ENCODE measurements around the gene LRRC41. TPM values are rescaled to one million over a fixed set of nuclear protein-coding genes. Genes with fewer than 3 reads are reported as not detected.
"Not testable (repeated sequence)": the region's sequence is repeated elsewhere in the genome, so short reads cannot be mapped to it uniquely, and the experiment has no call there.

LRRC41 gene, protein sequence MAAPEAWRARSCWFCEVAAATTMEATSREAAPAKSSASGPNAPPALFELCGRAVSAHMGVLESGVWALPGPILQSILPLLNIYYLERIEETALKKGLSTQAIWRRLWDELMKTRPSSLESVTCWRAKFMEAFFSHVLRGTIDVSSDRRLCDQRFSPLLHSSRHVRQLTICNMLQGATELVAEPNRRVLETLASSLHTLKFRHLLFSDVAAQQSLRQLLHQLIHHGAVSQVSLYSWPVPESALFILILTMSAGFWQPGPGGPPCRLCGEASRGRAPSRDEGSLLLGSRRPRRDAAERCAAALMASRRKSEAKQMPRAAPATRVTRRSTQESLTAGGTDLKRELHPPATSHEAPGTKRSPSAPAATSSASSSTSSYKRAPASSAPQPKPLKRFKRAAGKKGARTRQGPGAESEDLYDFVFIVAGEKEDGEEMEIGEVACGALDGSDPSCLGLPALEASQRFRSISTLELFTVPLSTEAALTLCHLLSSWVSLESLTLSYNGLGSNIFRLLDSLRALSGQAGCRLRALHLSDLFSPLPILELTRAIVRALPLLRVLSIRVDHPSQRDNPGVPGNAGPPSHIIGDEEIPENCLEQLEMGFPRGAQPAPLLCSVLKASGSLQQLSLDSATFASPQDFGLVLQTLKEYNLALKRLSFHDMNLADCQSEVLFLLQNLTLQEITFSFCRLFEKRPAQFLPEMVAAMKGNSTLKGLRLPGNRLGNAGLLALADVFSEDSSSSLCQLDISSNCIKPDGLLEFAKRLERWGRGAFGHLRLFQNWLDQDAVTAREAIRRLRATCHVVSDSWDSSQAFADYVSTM
- total RNA-seq (2014; rRNA removed; shearing (Covaris generic)): 123 and 133 TPM in 2 replicates

DNA sequence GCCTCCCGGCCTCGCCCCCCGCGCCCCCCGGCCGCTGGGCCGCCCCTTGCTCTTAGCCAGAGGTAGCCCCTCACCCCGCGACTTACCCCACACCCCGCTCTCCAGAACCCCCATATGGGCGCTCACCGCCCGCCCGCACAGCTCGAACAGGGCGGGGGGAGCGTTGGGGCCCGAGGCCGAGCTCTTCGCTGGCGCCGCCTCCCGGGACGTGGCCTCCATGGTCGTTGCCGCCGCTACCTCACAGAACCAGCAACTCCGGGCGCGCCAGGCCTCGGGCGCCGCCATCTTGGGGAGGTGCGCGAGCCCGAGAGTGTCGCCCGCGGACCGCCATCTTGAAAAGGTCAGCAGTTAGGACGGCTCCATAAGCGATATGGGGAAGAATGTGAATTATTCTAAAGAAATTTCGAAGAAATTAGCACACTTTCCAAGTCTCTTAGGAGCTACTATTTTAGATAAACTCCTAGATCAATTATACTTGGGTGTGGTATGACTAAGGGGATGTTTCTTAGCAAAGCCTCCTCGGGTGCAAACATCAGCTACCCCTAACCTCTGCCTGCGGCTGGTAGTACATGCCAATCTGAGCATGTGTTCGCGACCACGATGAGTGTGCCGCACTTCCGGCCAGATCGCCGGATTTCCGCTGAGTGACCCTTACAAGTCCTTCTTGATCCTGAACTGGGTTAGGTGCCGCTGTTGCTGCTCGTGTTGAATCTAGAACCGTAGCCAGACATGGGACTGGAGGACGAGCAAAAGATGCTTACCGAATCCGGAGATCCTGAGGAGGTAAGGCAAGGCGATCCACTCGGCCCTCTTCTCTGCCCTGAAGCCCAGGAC, at the start of gene LRRC41, which contains the start of gene UQCRH:
Gene LRRC41, minus strand, starts transcription at position 579 of the 834 bp plus-strand sequence. Its CDS starts 294 bp downstream, at position 285.
Gene UQCRH, plus strand, starts transcription at position 661 of the 834 bp plus-strand sequence. Its CDS starts 69 bp downstream, at position 730.
- DNase-seq: peak; percentile 94

DNA sequence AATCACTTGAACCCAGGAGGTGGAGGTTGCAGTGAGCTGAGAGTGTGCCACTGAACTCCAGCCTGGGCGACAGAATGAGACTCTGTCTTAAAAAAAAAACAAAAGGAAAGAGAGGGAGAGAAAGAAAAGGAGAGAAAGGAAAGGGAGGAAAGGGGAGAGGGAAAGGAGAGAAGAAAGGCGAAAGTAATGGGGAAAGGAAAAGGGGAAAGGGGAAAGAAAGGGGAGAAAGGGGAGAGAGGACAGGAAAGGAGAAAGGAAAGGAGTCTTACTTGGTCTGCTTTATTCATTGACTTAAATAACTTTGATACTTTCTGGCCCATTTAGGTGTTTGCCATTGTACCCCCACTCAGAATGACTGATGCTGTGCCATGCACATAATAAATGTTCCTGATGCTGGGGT, 48.9 kb upstream of the LRRC41 start:
- Histone ChIP-seq H3K36me3 (replicated peaks; ENCODE audit: control insufficient read depth, insufficient read depth, low read length) (peaks cover 22% of the 10 kb centered on the region), H3K4me3 (ENCODE audit: insufficient read depth, low read depth, low read length) (no peak overlapping the region), H3K27me3 (ENCODE audit: control insufficient read depth, insufficient read depth, low read length) (no peaks in the 10 kb centered on the region)
- DNase-seq: no peak

More for the DNA sequence above, at the start of gene LRRC41, which contains the start of gene UQCRH:
- no peaks in the 10 kb centered on the region; the same call in 1 of the 2 replicates for H3K36me3 ChIP-seq (replicated peaks; ENCODE audit: control insufficient read depth, insufficient read depth, low read length)
- peak within 1 kb of the TSS; percentile 98 for H3K4me3 ChIP-seq (ENCODE audit: insufficient read depth, low read depth, low read length)
- no peaks in the 10 kb centered on the region for H3K27me3 ChIP-seq (ENCODE audit: control insufficient read depth, insufficient read depth, low read length)

DNA sequence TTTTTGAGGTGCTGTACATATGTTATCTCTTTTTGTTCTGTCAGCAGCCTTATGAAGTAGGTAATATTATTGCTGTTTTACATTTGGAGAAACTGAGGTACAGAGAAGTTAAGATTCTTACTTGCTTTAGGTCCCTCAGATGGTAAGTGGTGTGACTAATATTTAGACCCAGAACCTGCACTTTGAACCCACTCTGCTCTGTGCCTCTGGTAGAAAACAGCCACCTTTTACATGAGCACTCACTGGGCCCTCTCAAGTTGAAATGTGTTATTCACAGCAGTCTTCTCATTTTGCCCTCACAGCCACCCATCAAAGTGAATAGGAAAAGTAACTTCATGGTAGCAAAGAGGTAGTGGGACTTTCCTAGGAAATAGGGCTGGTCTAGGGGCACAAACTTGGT, 41.9 kb upstream of the LRRC41 start:
- no peaks in the 10 kb centered on the region for H3K27me3 ChIP-seq (ENCODE audit: control insufficient read depth, insufficient read depth, low read length)
- DNase-seq: no peak
- no peak overlapping the region for H3K4me3 ChIP-seq (ENCODE audit: insufficient read depth, low read depth, low read length)
- peaks cover 25% of the 10 kb centered on the region for H3K36me3 ChIP-seq (replicated peaks; ENCODE audit: control insufficient read depth, insufficient read depth, low read length)

DNA sequence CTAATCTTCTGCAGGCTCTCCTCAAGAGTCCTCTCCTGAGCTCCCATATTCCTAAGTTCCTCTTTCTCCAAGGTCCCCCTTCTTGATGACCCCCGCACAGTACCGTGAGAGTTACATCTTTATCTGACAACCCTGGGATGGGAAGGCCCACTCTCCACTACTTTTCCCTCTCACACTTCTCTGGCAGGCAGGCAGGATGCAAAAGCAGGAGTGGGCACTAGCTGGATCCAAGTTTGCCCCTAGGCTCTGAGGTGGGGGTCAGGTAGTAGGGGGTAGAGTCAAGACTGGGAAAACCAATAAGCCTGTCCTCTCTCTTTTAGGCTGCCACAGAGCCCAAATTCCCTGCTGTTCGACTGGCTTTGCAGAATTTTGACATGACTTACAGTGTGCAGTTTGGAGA, 41.1 kb upstream of the LRRC41 start:
- Histone ChIP-seq H3K27me3 (ENCODE audit: control insufficient read depth, insufficient read depth, low read length) (no peaks in the 10 kb centered on the region), H3K36me3 (replicated peaks; ENCODE audit: control insufficient read depth, insufficient read depth, low read length) (peaks cover 19% of the 10 kb centered on the region), H3K4me3 (ENCODE audit: insufficient read depth, low read depth, low read length) (no peak overlapping the region)
- no peak for DNase-seq

DNA sequence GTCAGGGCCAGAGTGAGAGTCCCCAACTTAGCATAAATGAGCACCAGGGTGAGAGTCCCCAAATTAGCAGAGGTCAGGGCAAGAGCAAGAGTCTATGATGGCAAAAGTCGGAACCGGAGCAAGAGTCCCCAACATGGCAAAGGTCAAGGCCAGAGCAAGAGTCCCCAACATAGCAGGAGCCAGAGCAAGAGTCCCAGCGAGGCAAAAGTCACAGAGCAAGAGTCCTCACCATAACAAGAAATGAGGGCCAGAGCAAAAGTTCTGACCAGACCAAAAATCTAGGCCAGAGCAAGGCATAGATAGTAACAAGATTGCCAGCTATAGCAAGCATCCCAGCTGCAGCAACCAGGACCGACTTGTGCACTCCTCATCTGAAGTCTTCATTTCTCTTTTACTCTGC, 40.3 kb upstream of the LRRC41 start:
- DNase-seq: peak; percentile 1
- no peaks in the 10 kb centered on the region for H3K27me3 ChIP-seq (ENCODE audit: control insufficient read depth, insufficient read depth, low read length)
- peaks cover 18% of the 10 kb centered on the region for H3K36me3 ChIP-seq (replicated peaks; ENCODE audit: control insufficient read depth, insufficient read depth, low read length)
- H3K4me3 ChIP-seq (ENCODE audit: insufficient read depth, low read depth, low read length): no peak overlapping the region

DNA sequence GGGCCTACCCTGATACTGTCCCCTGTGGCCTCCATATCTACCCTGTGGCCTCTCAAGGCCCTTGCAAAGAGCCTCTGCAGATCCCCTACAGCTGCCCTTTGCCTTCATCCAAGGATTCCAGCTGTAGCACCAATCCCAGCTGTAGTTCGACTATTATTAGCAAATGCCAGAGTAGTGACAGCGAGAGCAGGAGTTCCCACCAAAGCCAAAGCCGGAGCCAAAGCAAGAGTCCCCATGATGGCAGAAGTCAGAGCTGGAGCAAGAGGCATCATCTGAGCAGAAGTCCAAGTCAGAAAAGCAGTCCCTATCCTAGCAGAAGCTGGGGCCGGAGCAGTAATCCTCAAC, 39.9 kb upstream of the LRRC41 start:
- H3K27me3 ChIP-seq (ENCODE audit: control insufficient read depth, insufficient read depth, low read length): no peaks in the 10 kb centered on the region
- H3K36me3 ChIP-seq (replicated peaks; ENCODE audit: control insufficient read depth, insufficient read depth, low read length): peaks cover 18% of the 10 kb centered on the region
- no peak overlapping the region for H3K4me3 ChIP-seq (ENCODE audit: insufficient read depth, low read depth, low read length)
- DNase-seq: no peak

DNA sequence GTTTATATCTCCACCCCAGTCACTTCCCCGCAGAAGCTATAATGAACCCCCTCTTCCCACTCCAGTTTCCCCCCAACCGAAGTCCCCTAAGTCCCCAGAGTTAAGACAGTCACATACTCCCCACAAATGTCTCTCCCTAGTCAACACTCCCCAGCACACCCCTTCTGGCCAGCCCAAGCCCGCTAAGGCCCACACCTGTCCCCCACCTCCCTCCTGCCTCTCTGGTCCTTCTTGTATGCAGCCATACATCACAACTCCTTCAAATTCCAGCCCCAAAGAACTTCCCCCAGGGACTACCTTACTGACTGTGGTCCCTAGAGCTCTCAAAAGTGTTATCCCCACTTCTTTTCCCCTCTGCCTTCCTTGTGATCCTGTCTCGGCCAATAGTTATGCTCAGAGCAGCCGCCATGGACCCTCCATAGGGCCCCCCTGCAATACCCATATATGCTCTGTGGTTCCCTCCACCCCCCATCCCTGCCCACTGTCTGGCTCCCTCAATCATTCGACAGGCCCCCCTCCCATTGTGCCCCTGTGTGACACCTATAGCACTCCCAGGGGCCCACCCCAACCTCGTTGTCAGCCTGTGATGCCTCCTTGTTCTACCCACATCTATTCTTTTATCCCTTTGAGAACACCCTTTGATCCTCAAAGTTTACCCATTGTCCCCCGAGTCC, 39.4 kb upstream of the LRRC41 start:
- Histone ChIP-seq H3K27me3 (ENCODE audit: control insufficient read depth, insufficient read depth, low read length) (no peaks in the 10 kb centered on the region), H3K4me3 (ENCODE audit: insufficient read depth, low read depth, low read length) (no peak overlapping the region), H3K36me3 (replicated peaks; ENCODE audit: control insufficient read depth, insufficient read depth, low read length) (peaks cover 18% of the 10 kb centered on the region)
- peak; percentile 2 for DNase-seq

DNA sequence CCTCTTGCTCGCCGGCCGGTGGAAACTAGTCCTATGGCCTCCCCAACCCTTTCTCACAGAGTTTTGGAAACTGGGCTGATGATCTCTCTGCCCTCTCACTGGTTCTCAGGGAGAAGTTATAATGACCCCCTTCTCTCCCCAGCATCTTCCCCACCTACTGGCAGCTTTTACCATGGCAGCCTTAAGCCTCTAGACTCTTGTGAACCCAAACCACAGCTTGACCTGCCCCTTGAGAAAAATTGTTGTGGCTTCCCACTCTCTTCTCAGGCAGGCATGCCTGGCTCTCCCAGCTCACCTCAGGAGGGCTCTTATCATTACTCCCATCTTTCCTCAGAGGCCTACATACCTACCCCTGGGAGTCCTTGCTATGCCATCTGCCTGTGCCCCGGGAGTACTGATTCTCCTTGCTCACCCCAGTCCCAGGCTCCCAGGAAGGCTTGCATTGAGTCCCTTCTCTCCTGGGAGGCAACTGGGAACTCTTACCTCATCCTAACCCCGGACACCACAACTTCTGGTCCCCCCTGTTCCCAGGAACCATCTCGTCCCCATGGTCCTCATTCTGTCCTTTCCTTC, 38.8 kb upstream of the LRRC41 start:
- H3K27me3 ChIP-seq (ENCODE audit: control insufficient read depth, insufficient read depth, low read length): no peaks in the 10 kb centered on the region
- H3K36me3 ChIP-seq (replicated peaks; ENCODE audit: control insufficient read depth, insufficient read depth, low read length): peaks cover 15% of the 10 kb centered on the region
- DNase-seq: peak; percentile 58
- no peak overlapping the region for H3K4me3 ChIP-seq (ENCODE audit: insufficient read depth, low read depth, low read length)

- Histone ChIP-seq H3K36me3 (replicated peaks; ENCODE audit: control insufficient read depth, insufficient read depth, low read length) (peaks cover 14% of the 10 kb centered on the region), H3K27me3 (ENCODE audit: control insufficient read depth, insufficient read depth, low read length) (no peaks in the 10 kb centered on the region), H3K4me3 (ENCODE audit: insufficient read depth, low read depth, low read length) (peak overlapping the region; percentile 64)
- DNase-seq: peak; percentile 27
Observed at GRCh38 chr1:46341222-46342083, 38.0 kb upstream of the LRRC41 start.

GRCh38 chr1:46340404-46341221, 37.2 kb upstream of the LRRC41 start, which contains the start of gene NSUN4:
TSS of gene NSUN4 (plus strand) at chr1:46340807. CDS start at chr1:46340827, 20 bp downstream.
- Histone ChIP-seq H3K4me3 (ENCODE audit: insufficient read depth, low read depth, low read length) (peak within 1 kb of the TSS; percentile 64), H3K27me3 (ENCODE audit: control insufficient read depth, insufficient read depth, low read length) (no peaks in the 10 kb centered on the region), H3K36me3 (replicated peaks; ENCODE audit: control insufficient read depth, insufficient read depth, low read length) (peaks cover 14% of the 10 kb centered on the region)
- DNase-seq: peak; percentile 91

GRCh38 chr1:46337409-46337808, 34.0 kb upstream of the LRRC41 start:
- H3K36me3 ChIP-seq (replicated peaks; ENCODE audit: control insufficient read depth, insufficient read depth, low read length); H3K4me3 ChIP-seq (ENCODE audit: insufficient read depth, low read depth, low read length); H3K27me3 ChIP-seq (ENCODE audit: control insufficient read depth, insufficient read depth, low read length); DNase-seq: not testable (repeated sequence)

- no peaks in the 10 kb centered on the region for H3K36me3 ChIP-seq (replicated peaks; ENCODE audit: control insufficient read depth, insufficient read depth, low read length)
- H3K27me3 ChIP-seq (ENCODE audit: control insufficient read depth, insufficient read depth, low read length): no peaks in the 10 kb centered on the region
- no peak for DNase-seq
- H3K4me3 ChIP-seq (ENCODE audit: insufficient read depth, low read depth, low read length): no peak overlapping the region
Observed at GRCh38 chr1:46335081-46335480, 31.7 kb upstream of the LRRC41 start.
